Uterus (tissue), 4 donors: ENCODE measurements around the gene NCAPG. TPM values are rescaled to one million over a fixed set of nuclear protein-coding genes. Genes with fewer than 3 reads are reported as not detected.

Experiments used
- DNase-seq, 2 donors: peaks; one replicate each; pipeline ENCODE4 v3.0.0-alpha.2; 2019 to 2020
- H3K27ac ChIP-seq, 2 donors: fragments of 200-600 bp; sonication (generic); 1 replicate in 1 of 2; 2 replicates in 1 of 2; pipeline ENCODE4 v1.5.1; 2016 to 2018
- H3K27me3 ChIP-seq, 2 donors: fragments of 200-600 bp; sonication (generic); one replicate each; pipeline ENCODE4 v1.5.1; 2018 to 2019; ENCODE audit warnings: control low read depth in 1 of 2
- H3K36me3 ChIP-seq, 2 donors: fragments of 200-600 bp; sonication (generic); one replicate each; pipeline ENCODE4 v1.5.1; 2019; ENCODE audit warnings: control low read depth in 1 of 2
- H3K4me1 ChIP-seq, 2 donors: fragments of 200-600 bp; sonication (generic); one replicate each; pipeline ENCODE4 v1.5.1; 2018 to 2019; ENCODE audit warnings: control low read depth in 1 of 2
- H3K4me3 ChIP-seq, 2 donors: fragments of 200-600 bp; sonication (generic); 1 replicate in 1 of 2; 2 replicates in 1 of 2; pipeline ENCODE4 v1.5.1; 2018 to 2019; ENCODE audit warnings: mild to moderate bottlenecking in 1 of 2
- H3K9me3 ChIP-seq, 2 donors: fragments of 200-600 bp; sonication (generic); one replicate each; pipeline ENCODE4 v1.5.1; 2019; ENCODE audit warnings: control low read depth in 1 of 2
- CTCF ChIP-seq, 4 experiments: fragments of 200-600 bp in 2 of 4; fragments of 450-650 bp in 2 of 4; sonication (generic) in 2 of 4; IDR thresholded peaks; one replicate each; pipeline ENCODE4 v1.5.1; 2016 to 2019; ENCODE audit warnings: antibody characterized with exemption in 4 of 4, mild to moderate bottlenecking in 2 of 4, moderate library complexity in 1 of 4
- POLR2A ChIP-seq, 2 donors: fragments of 450-650 bp; IDR thresholded peaks; one replicate each; pipeline ENCODE4 v1.6.1; 2016; ENCODE audit warnings: antibody characterized with exemption in 2 of 2, mild to moderate bottlenecking in 1 of 2, moderate library complexity in 1 of 2
- intact Hi-C: fragments of 100-400 bp; cut with DNase I; formaldehyde crosslinking; loops from one replicate; pipeline ENCODE4 v1.15.1; 2023; ENCODE audit warnings: low total_unique reads
- total RNA-seq, 4 donors: library from RNA; depleted of rRNA in 3 of 4; stranded (reverse); fragments of >200 nt in 3 of 4; gene quantifications; one replicate each; pipeline versions ENCODE4 v1.1.0 to v1.2.4, GENCODE V29; 2014 to 2023
- donor health status: DM: yes; HTN: yes; CAD: no.

The NCAPG gene
- total RNA-seq, 4 donors from 2014 or later: 2.9 to 36.2 TPM; not detected in 2

- no peak for TF ChIP-seq CTCF (IDR thresholded peaks at IDR 0.05)
- no peak for TF ChIP-seq POLR2A (IDR thresholded peaks at IDR 0.05)
- intact Hi-C loops: no loop called here
- H3K36me3 ChIP-seq: no peaks in the 10 kb centered on the region
Measured at GRCh38 chr4:17884063-17884462, 73.3 kb downstream of the NCAPG start.

GRCh38 chr4:17884511-17884910 is 73.7 kb downstream of the NCAPG start:
- H3K27me3 ChIP-seq: no peaks in the 10 kb centered on the region
- H3K9me3 ChIP-seq: no peaks in the 10 kb centered on the region
- H3K36me3 ChIP-seq: no peaks in the 10 kb centered on the region
- H3K27ac ChIP-seq: no peak overlapping the region
- intact Hi-C loops: no loop called here
- no peak overlapping the region for H3K4me3 ChIP-seq
- no peak for TF ChIP-seq POLR2A (IDR thresholded peaks at IDR 0.05)
- TF ChIP-seq CTCF (IDR thresholded peaks at IDR 0.05): no peak
- no peak for DNase-seq
- no peaks in the 10 kb centered on the region for H3K4me1 ChIP-seq

More at GRCh38 chr4:17884063-17884462, 73.3 kb downstream of the NCAPG start:
- Histone ChIP-seq H3K27ac (no peak overlapping the region), H3K4me3 (no peak overlapping the region), H3K9me3 (no peaks in the 10 kb centered on the region), H3K4me1 (no peaks in the 10 kb centered on the region), H3K27me3 (no peaks in the 10 kb centered on the region)
- DNase-seq: no peak

GRCh38 chr4:17889692-17890091 is 78.9 kb downstream of the NCAPG start:
- TF ChIP-seq POLR2A (IDR thresholded peaks at IDR 0.05): no peak
- no peak for TF ChIP-seq CTCF (IDR thresholded peaks at IDR 0.05)
- H3K27me3 ChIP-seq: no peaks in the 10 kb centered on the region
- H3K27ac ChIP-seq: no peak overlapping the region
- no peaks in the 10 kb centered on the region for H3K36me3 ChIP-seq
- no peak for DNase-seq
- intact Hi-C loops: no loop called here
- no peak overlapping the region for H3K4me3 ChIP-seq
- H3K4me1 ChIP-seq: no peaks in the 10 kb centered on the region
- H3K9me3 ChIP-seq: no peaks in the 10 kb centered on the region

GRCh38 chr4:17894421-17894820 is 83.6 kb downstream of the NCAPG start:
- Histone ChIP-seq H3K4me3 (no peak overlapping the region), H3K9me3 (no peaks in the 10 kb centered on the region), H3K4me1 (no peaks in the 10 kb centered on the region), H3K27me3 (no peaks in the 10 kb centered on the region), H3K27ac (no peak overlapping the region), H3K36me3 (no peaks in the 10 kb centered on the region)
- TF ChIP-seq CTCF (IDR thresholded peaks at IDR 0.05) (no peak), POLR2A (IDR thresholded peaks at IDR 0.05) (no peak)
- intact Hi-C loops: no loop called here
- DNase-seq: no peak

Other genes with a start within 250 kb of the NCAPG start
- gene LAP3, start 233.8 kb upstream of the NCAPG start, total RNA-seq: 10 to 100 TPM; 10.9 to 87.1 (median 50.8) TPM
- 10 to 100 TPM; 22.0 to 64.9 (median 28.7) TPM for gene MED28, start 196.3 kb upstream of the NCAPG start, total RNA-seq
- under 1 TPM in 1 of 4 donors, not detected in 3; 0.07 TPM for gene FAM184B, start 29.4 kb upstream of the NCAPG start, total RNA-seq
- gene DCAF16, start 222 bp upstream of the NCAPG start, total RNA-seq: 10 to 100 TPM; 25.6 to 65.9 (median 55.2) TPM
- gene LCORL, start 210.8 kb downstream of the NCAPG start, total RNA-seq: 10 to 100 TPM; 14.1 to 66.7 (median 23.1) TPM